Measurements from ENCODE around the gene OR51B2.
"Not testable (repeated sequence)": the region's sequence is repeated elsewhere in the genome, so short reads cannot be mapped to it uniquely, and the experiment has no call there.

OR51B2 gene

GRCh38 chr11:5324197-5324596 is at the start of gene OR51B2:
OR51B2 (minus strand) TSS chr11:5324297; CDS start chr11:5324297, 0 bp downstream.
- DNase-seq (ENCODE audit: low read depth) = no peak

- DNase-seq (ENCODE audit: low read depth) = no peak
Observed at GRCh38 chr11:5369789-5370188, 45.7 kb upstream of the OR51B2 start.

- DNase-seq (ENCODE audit: low read depth) = no peak
Observed at GRCh38 chr11:5368502-5369043, 44.5 kb upstream of the OR51B2 start.

- DNase-seq (ENCODE audit: low read depth) = no peak
Observed at GRCh38 chr11:5367448-5368074, 43.5 kb upstream of the OR51B2 start.

GRCh38 chr11:5366856-5367255 is 42.8 kb upstream of the OR51B2 start:
- no peak for DNase-seq (ENCODE audit: low read depth)

- not testable (repeated sequence) for DNase-seq (ENCODE audit: low read depth)
Observed at GRCh38 chr11:5366365-5366764, 42.3 kb upstream of the OR51B2 start.

- DNase-seq (ENCODE audit: low read depth) = no peak
Observed at GRCh38 chr11:5364214-5364613, 40.1 kb upstream of the OR51B2 start.

- no peak for DNase-seq (ENCODE audit: low read depth)
Observed at GRCh38 chr11:5363679-5364078, 39.6 kb upstream of the OR51B2 start.

- no peak for DNase-seq (ENCODE audit: low read depth)
Observed at GRCh38 chr11:5362017-5362625, 38.0 kb upstream of the OR51B2 start.

GRCh38 chr11:5356031-5356430 is 31.9 kb upstream of the OR51B2 start:
- not testable (repeated sequence) for DNase-seq (ENCODE audit: low read depth)

GRCh38 chr11:5351208-5351607 is 27.1 kb upstream of the OR51B2 start, which contains the start of gene OR51B6:
OR51B6 (plus strand) TSS chr11:5351508; CDS start chr11:5351508, 0 bp downstream.
- DNase-seq (ENCODE audit: low read depth) = no peak

GRCh38 chr11:5349550-5349949 is 25.5 kb upstream of the OR51B2 start:
- DNase-seq (ENCODE audit: low read depth) = no peak

GRCh38 chr11:5348551-5349194 is 24.6 kb upstream of the OR51B2 start:
- no peak for DNase-seq (ENCODE audit: low read depth)

- DNase-seq (ENCODE audit: low read depth) = no peak
Observed at GRCh38 chr11:5345831-5346230, 21.7 kb upstream of the OR51B2 start.

- DNase-seq (ENCODE audit: low read depth) = no peak
Observed at GRCh38 chr11:5343474-5344335, 19.6 kb upstream of the OR51B2 start, which contains the start of gene OR51B5. OR51B5 (minus strand) TSS chr11:5343524; CDS start chr11:5343524, 0 bp downstream.

GRCh38 chr11:5339771-5340322 is 15.8 kb upstream of the OR51B2 start:
- no peak for DNase-seq (ENCODE audit: low read depth)

GRCh38 chr11:5337253-5337652 is 13.2 kb upstream of the OR51B2 start:
- DNase-seq (ENCODE audit: low read depth) = not testable (repeated sequence)

GRCh38 chr11:5336331-5336730 is 12.2 kb upstream of the OR51B2 start:
- no peak for DNase-seq (ENCODE audit: low read depth)

GRCh38 chr11:5335170-5335569 is 11.1 kb upstream of the OR51B2 start:
- no peak for DNase-seq (ENCODE audit: low read depth)

GRCh38 chr11:5317292-5317691 is 6.8 kb downstream of the OR51B2 start:
- DNase-seq (ENCODE audit: low read depth) = no peak

- not testable (repeated sequence) for DNase-seq (ENCODE audit: low read depth)
Observed at GRCh38 chr11:5313326-5314023, 10.6 kb downstream of the OR51B2 start.
